B cell (primary cell): Measurements from ENCODE around the gene S100A5. TPM values are rescaled to one million over a fixed set of nuclear protein-coding genes. Genes with fewer than 3 reads are reported as not detected.

ENCODE experiments used
- ATAC-seq: fragments of 200-7000 bp; cut with Tn5 transposase; one replicate; pipeline ENCODE4 v1.10.0; 2021; ENCODE audit warnings: low read depth, mild to moderate bottlenecking, moderate number of reproducible peaks, moderate library complexity
- CTCF ChIA-PET: fragments of 350-600 bp; sonication (Branson Sonifier 250); formaldehyde crosslinking; loops from one replicate; lab custom pipeline; 2021; ENCODE audit warnings: antibody characterized with exemption, inconsistent platforms; lab: Charles Lee
- POLR2A ChIA-PET: fragments of 350-600 bp; sonication (Branson Sonifier 250); formaldehyde crosslinking; loops from one replicate; lab custom pipeline; 2021; ENCODE audit warnings: antibody characterized with exemption; lab: Charles Lee
- DNase-seq: peaks from one replicate; pipeline ENCODE4 v3.0.0; 2013
- H2AFZ ChIP-seq: 2 replicates; pipeline ENCODE4 v1.6.1; 2012; ENCODE audit warnings: mild to moderate bottlenecking, low read depth, low read length; ENCODE audit not compliant: insufficient read depth, poor library complexity, severe bottlenecking
- H3K27ac ChIP-seq, 2 donors: 1 replicate in 1 of 2; 2 replicates in 1 of 2; pipeline ENCODE4 v1.5.1; 2012 to 2013; ENCODE audit warnings: low read length in 2 of 2, mild to moderate bottlenecking in 2 of 2, moderate library complexity in 1 of 2
- H3K27me3 ChIP-seq, 4 experiments: fragments of 200-600 bp in 1 of 4; sonication (generic) in 1 of 4; replicated peaks in 1 of 4; 1 replicate in 2 of 4; 2 replicates in 2 of 4; pipeline versions ENCODE4 v1.6.1 to v1.7.0; 2013 to 2016; ENCODE audit warnings: low read length in 3 of 4, mild to moderate bottlenecking in 2 of 4, mixed read lengths in 1 of 4, moderate library complexity in 1 of 4; ENCODE audit not compliant: insufficient read depth in 4 of 4, control insufficient read depth in 3 of 4; ENCODE audit errors: control extremely low read depth in 1 of 4
- H3K36me3 ChIP-seq, 2 experiments: replicated peaks in 1 of 2; 1 replicate in 1 of 2; 2 replicates in 1 of 2; pipeline versions ENCODE4 v1.6.1 to v1.7.1; 2013; ENCODE audit warnings: low read length in 1 of 2; ENCODE audit not compliant: insufficient read depth in 2 of 2, control insufficient read depth in 1 of 2; ENCODE audit errors: control extremely low read depth in 1 of 2, extremely low read depth in 1 of 2
- H3K4me1 ChIP-seq, 2 donors: fragments of 200-600 bp in 1 of 2; sonication (generic) in 1 of 2; 1 replicate in 1 of 2; 2 replicates in 1 of 2; pipeline versions ENCODE4 v1.5.1 to v1.6.1; 2013 to 2017; ENCODE audit warnings: low read length in 2 of 2; ENCODE audit not compliant: control insufficient read depth in 2 of 2, insufficient read depth in 2 of 2
- H3K4me2 ChIP-seq: replicated peaks from 2 replicates; pipeline ENCODE3; 2012; ENCODE audit warnings: mild to moderate bottlenecking, low read depth, low read length; ENCODE audit not compliant: poor library complexity, severe bottlenecking
- H3K4me3 ChIP-seq, 5 experiments: fragments of 200-600 bp in 1 of 5; sonication (generic) in 1 of 5; 1 replicate in 3 of 5; 2 replicates in 2 of 5; pipeline versions ENCODE4 v1.5.1 to v1.7.0; 2011 to 2016; ENCODE audit warnings: low read length in 4 of 5, mild to moderate bottlenecking in 4 of 5, low read depth in 2 of 5, control low read depth in 1 of 5, moderate library complexity in 1 of 5; ENCODE audit not compliant: insufficient read depth in 1 of 5; ENCODE audit errors: control extremely low read depth in 1 of 5, extremely low read depth in 1 of 5
- H3K79me2 ChIP-seq: fragments of 200-600 bp; sonication (generic); one replicate; pipeline ENCODE4 v1.6.0; 2016; ENCODE audit warnings: low read length; ENCODE audit not compliant: control insufficient read depth, insufficient read depth
- H3K9ac ChIP-seq: fragments of 200-600 bp; sonication (generic); 2 replicates; pipeline ENCODE4 v1.6.1; 2017; ENCODE audit warnings: mild to moderate bottlenecking, low read length, moderate library complexity
- H3K9me3 ChIP-seq, 3 donors: one replicate each; pipeline versions ENCODE4 v1.6.1 to v1.7.1; 2013; ENCODE audit warnings: low read length in 2 of 3; ENCODE audit not compliant: control insufficient read depth in 2 of 3, insufficient read depth in 1 of 3; ENCODE audit errors: control extremely low read depth in 1 of 3
- H4K20me1 ChIP-seq: 2 replicates; pipeline ENCODE4 v1.6.0; 2012; ENCODE audit warnings: mild to moderate bottlenecking, low read length; ENCODE audit not compliant: insufficient read depth, control insufficient read depth, poor library complexity, severe bottlenecking
- H3K27ac Mint-ChIP-seq: one replicate; pipeline ENCODE4 v1.8.0; 2021; ENCODE audit warnings: mixed read lengths
- H3K27me3 Mint-ChIP-seq: one replicate; pipeline ENCODE4 v1.8.0; 2021; ENCODE audit warnings: mixed read lengths
- H3K4me1 Mint-ChIP-seq: one replicate; pipeline ENCODE4 v1.8.0; 2021; ENCODE audit warnings: mixed read lengths
- H3K4me3 Mint-ChIP-seq: one replicate; pipeline ENCODE4 v1.8.0; 2021; ENCODE audit warnings: mixed read lengths
- H3K9me3 Mint-ChIP-seq: one replicate; pipeline ENCODE4 v1.8.0; 2022; ENCODE audit warnings: mixed read lengths; ENCODE audit not compliant: insufficient read depth
- EZH2 ChIP-seq: IDR thresholded peaks from 2 replicates; pipeline ENCODE4 v1.6.1; 2012; ENCODE audit warnings: borderline replicate concordance, low read depth, mild to moderate bottlenecking, moderate library complexity, low read length; ENCODE audit not compliant: insufficient read depth, poor library complexity, severe bottlenecking
- WGBS: methylation state at CpG from one replicate; pipeline ENCODE4 v1.1.5; 2013; ENCODE audit warnings: missing lambda C conversion rate; ENCODE audit not compliant: insufficient coverage; 5-methylcytosine and 5-hydroxymethylcytosine counted together
- intact Hi-C: fragments of 100-400 bp; cut with micrococcal nuclease; formaldehyde crosslinking; loops from one replicate; pipeline ENCODE4 v1.10.0; 2022
- polyA plus RNA-seq: library from polyadenylated mRNA; depleted of rRNA; stranded (reverse); fragments of >200 nt; gene quantifications from 2 replicates; pipeline ENCODE4 v1.2.3, GENCODE V29; 2012
- total RNA-seq, 2 donors: library from RNA; stranded (reverse); fragments of 120-200 nt in 1 of 2; gene quantifications; 1 replicate in 1 of 2; 2 replicates in 1 of 2; pipeline versions ENCODE4 v1.2.3 to v1.2.4, GENCODE V29; 2013 to 2022
- TF ChIP-seq, protein P1 (sequence below): fragments of 200-600 bp; IDR thresholded peaks from one replicate; pipeline ENCODE4 v1.8.0; 2022; ENCODE audit warnings: antibody characterized with exemption, mild to moderate bottlenecking

The S100A5 gene
- total and polyA plus RNA-seq, 2 donors (not counting 1 experiment from before 2014, with no cell fraction given) = 0.64 TPM; not detected in 1

DNA sequence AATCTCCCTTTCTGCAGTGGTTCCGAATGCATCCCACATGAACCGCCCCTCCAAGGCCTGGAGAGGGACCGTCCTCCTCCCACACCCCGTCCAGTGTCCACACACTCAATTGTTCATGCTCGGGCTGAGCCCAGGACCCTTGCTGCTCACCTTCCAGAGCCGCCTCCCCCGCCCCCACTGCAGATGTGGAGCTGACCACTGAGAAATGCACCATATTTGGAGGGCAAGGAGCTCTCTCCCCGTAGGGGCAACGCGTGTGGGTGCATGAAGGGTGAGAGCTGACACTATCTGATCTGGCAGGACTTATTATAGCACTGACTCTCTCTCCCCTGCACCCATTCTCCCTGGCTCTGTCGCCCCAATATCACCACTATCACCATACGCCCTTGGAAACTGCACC is 12.4 kb upstream of the S100A5 start:
- Mint-ChIP-seq H3K27ac (no peak overlapping the region), H3K9me3 (no peaks in the 10 kb centered on the region), H3K4me3 (no peak overlapping the region), H3K4me1 (peaks cover 2% of the 10 kb centered on the region), H3K27me3 (peaks cover 16% of the 10 kb centered on the region)
- H3K79me2 ChIP-seq = no peaks in the 10 kb centered on the region
- H3K4me1 ChIP-seq = no peaks in the 10 kb centered on the region
- no peak overlapping the region for H2AFZ ChIP-seq
- ATAC-seq (no peak), DNase-seq (no peak)
- no peak overlapping the region for H3K27ac ChIP-seq
- no peaks in the 10 kb centered on the region for H3K36me3 ChIP-seq
- H4K20me1 ChIP-seq = no peaks in the 10 kb centered on the region
- H3K4me3 ChIP-seq = no peak overlapping the region
- TF ChIP-seq, protein P1, sequence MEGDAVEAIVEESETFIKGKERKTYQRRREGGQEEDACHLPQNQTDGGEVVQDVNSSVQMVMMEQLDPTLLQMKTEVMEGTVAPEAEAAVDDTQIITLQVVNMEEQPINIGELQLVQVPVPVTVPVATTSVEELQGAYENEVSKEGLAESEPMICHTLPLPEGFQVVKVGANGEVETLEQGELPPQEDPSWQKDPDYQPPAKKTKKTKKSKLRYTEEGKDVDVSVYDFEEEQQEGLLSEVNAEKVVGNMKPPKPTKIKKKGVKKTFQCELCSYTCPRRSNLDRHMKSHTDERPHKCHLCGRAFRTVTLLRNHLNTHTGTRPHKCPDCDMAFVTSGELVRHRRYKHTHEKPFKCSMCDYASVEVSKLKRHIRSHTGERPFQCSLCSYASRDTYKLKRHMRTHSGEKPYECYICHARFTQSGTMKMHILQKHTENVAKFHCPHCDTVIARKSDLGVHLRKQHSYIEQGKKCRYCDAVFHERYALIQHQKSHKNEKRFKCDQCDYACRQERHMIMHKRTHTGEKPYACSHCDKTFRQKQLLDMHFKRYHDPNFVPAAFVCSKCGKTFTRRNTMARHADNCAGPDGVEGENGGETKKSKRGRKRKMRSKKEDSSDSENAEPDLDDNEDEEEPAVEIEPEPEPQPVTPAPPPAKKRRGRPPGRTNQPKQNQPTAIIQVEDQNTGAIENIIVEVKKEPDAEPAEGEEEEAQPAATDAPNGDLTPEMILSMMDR = no peak
- no peak for TF ChIP-seq EZH2
- H3K27me3 ChIP-seq = peaks cover 0 to 5% (median 0%) of the 10 kb centered on the region in 4 experiments
- no peak overlapping the region for H3K4me2 ChIP-seq
- POLR2A ChIA-PET = no interaction called here
- CTCF ChIA-PET = interaction anchor here (0.9 to 3.6 kb wide), 4 partner anchors 8 to 43 kb away, joined by 3 to 10 read pairs (median 4); partner anchors contain the start of gene S100A5
- H3K9ac ChIP-seq = no peak overlapping the region
- 91% methylated on average over 9 of the region's 12 CpGs for WGBS
- intact Hi-C loops = no loop called here
- H3K9me3 ChIP-seq = no peaks in the 10 kb centered on the region

DNA sequence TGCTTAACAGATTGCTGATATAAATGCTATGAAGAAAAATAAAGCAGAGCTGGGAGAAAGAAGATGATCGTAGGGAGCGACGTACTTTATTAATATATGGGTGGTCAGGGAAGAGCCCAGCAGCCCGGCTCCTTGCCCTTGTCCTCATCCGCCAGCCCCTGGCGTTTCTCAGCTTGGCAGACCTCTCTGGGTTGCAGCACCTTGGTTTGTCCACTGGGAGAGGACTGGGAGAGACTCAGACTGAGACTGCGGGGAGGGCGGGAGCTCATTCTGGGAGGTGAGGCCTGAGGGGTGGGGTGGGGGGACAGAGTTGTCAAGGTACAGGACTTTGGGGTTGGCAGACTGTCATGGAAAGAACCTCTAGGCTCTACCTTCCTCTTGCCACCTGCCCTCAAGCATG is 11.6 kb upstream of the S100A5 start:
- Histone ChIP-seq H2AFZ (no peak overlapping the region), H3K4me2 (no peak overlapping the region), H3K79me2 (no peaks in the 10 kb centered on the region), H3K9me3 (no peaks in the 10 kb centered on the region), H3K36me3 (no peaks in the 10 kb centered on the region), H3K27ac (no peak overlapping the region), H3K9ac (no peak overlapping the region), H3K4me3 (no peak overlapping the region), H3K4me1 (no peaks in the 10 kb centered on the region), H4K20me1 (no peaks in the 10 kb centered on the region), H3K27me3 (peaks cover 0 to 5% (median 0%) of the 10 kb centered on the region in 4 experiments)
- Mint-ChIP-seq H3K4me1 (peaks cover 5% of the 10 kb centered on the region), H3K27ac (no peak overlapping the region), H3K27me3 (peaks cover 16% of the 10 kb centered on the region), H3K9me3 (no peaks in the 10 kb centered on the region), H3K4me3 (no peak overlapping the region)
- CTCF ChIA-PET = interaction anchor here (1.0 to 3.6 kb wide), 6 partner anchors 10 to 145 kb away, joined by 3 to 10 read pairs (median 4); partner anchors contain the start of genes S100A5 and S100A6
- DNase-seq = no peak
- TF ChIP-seq, protein P1 = no peak
- TF ChIP-seq EZH2 = no peak
- intact Hi-C loops = no loop called here
- POLR2A ChIA-PET = no interaction called here
- no peak for ATAC-seq
- WGBS = 97% methylated on average over 6 of the region's 8 CpGs
